Stimulated activated CD4-positive, alpha-beta T cell treated with anti-CD3 and anti-CD28 coated beads, Interleukin-1b, Interleukin-23, amount 100 ng/mL, for 4 hours (primary cell): ENCODE results near the gene AGRN.
"Not testable (repeated sequence)": the region's sequence is repeated elsewhere in the genome, so short reads cannot be mapped to it uniquely, and the experiment has no call there.

Source experiments
- DNase-seq, 2 donors: peaks; one replicate each; pipeline ENCODE4 v3.0.0-alpha.2; 2020; ENCODE audit warnings: low read depth in 2 of 2

Gene AGRN

GRCh38 chr1:1019122-1019999 is 559 bp upstream of the AGRN start:
- DNase-seq: peak; percentile 69 to 82

- peak; percentile 36 to 47 for DNase-seq
These were observed 592 bp downstream of the AGRN start for GRCh38 chr1:1020415-1021009.

- DNase-seq: no peak
These were observed 1.3 kb downstream of the AGRN start for GRCh38 chr1:1021010-1021919.

- no peak for DNase-seq
These were observed 2.0 kb downstream of the AGRN start for GRCh38 chr1:1021920-1022259.

GRCh38 chr1:1022302-1023009 is 2.5 kb downstream of the AGRN start:
- no peak for DNase-seq

- no peak for DNase-seq
These were observed 3.8 kb downstream of the AGRN start for GRCh38 chr1:1023700-1024099.

GRCh38 chr1:1024149-1024770 is 4.3 kb downstream of the AGRN start:
- DNase-seq: no peak

- DNase-seq: no peak
These were observed 5.1 kb downstream of the AGRN start for GRCh38 chr1:1024771-1025699.

- no peak for DNase-seq
These were observed 5.8 kb downstream of the AGRN start for GRCh38 chr1:1025730-1026129.

- DNase-seq: no peak
These were observed 6.9 kb downstream of the AGRN start for GRCh38 chr1:1026599-1027413.

- DNase-seq: no peak
These were observed 7.9 kb downstream of the AGRN start for GRCh38 chr1:1027791-1028190.

GRCh38 chr1:1030867-1031658 is 11.1 kb downstream of the AGRN start:
- not testable (repeated sequence) for DNase-seq

GRCh38 chr1:1031659-1032235 is 11.8 kb downstream of the AGRN start:
- no peak for DNase-seq

- no peak for DNase-seq
These were observed 12.5 kb downstream of the AGRN start for GRCh38 chr1:1032424-1032823.

- peak; percentile 90 to 91 for DNase-seq
These were observed 13.2 kb downstream of the AGRN start for GRCh38 chr1:1033009-1033587.

- peak in 1 of 2 donors; percentile 21 for DNase-seq
These were observed 14.0 kb downstream of the AGRN start for GRCh38 chr1:1033731-1034438.

- no peak for DNase-seq
These were observed 14.5 kb downstream of the AGRN start for GRCh38 chr1:1034439-1034781.
